DMS114 treated with DMSO at 0.1 percent for 48 hours (cell line): Measurements from ENCODE around the gene LONP1.
"Not testable (repeated sequence)": the region's sequence is repeated elsewhere in the genome, so short reads cannot be mapped to it uniquely, and the experiment has no call there.

Source experiments
- DNase-seq: peaks from one replicate; lab custom pipeline; 2025; ENCODE audit not compliant: unreplicated experiment; lab: John Stamatoyannopoulos, UW

Gene LONP1

GRCh38 chr19:5694167-5694955 lies 25.6 kb downstream of the LONP1 start:
- no peak for DNase-seq

- DNase-seq = no peak
Measured at GRCh38 chr19:5693195-5694166, 26.5 kb downstream of the LONP1 start.

- DNase-seq = no peak
Measured at GRCh38 chr19:5692723-5693194, 27.2 kb downstream of the LONP1 start.

- no peak for DNase-seq
Measured at GRCh38 chr19:5691822-5692722, 27.9 kb downstream of the LONP1 start.

GRCh38 chr19:5690955-5691821 lies 28.8 kb downstream of the LONP1 start:
- DNase-seq = no peak

- DNase-seq = peak; percentile 78
Measured at GRCh38 chr19:5690125-5690954, 29.6 kb downstream of the LONP1 start, which contains the start of gene RPL36. Gene RPL36 (plus strand): TSS chr19:5690295. CDS start chr19:5690508, 213 bp downstream.

- not testable (repeated sequence) for DNase-seq
Measured at GRCh38 chr19:5688262-5688881, 31.6 kb downstream of the LONP1 start.

GRCh38 chr19:5687360-5688198 lies 32.4 kb downstream of the LONP1 start:
- DNase-seq = no peak

- peak; percentile 51 for DNase-seq
Measured at GRCh38 chr19:5686647-5687359, 33.1 kb downstream of the LONP1 start.

- no peak for DNase-seq
Measured at GRCh38 chr19:5686326-5686646, 33.7 kb downstream of the LONP1 start.

- no peak for DNase-seq
Measured at GRCh38 chr19:5684694-5685430, 35.1 kb downstream of the LONP1 start.

- no peak for DNase-seq
Measured at GRCh38 chr19:5683177-5683886, 36.6 kb downstream of the LONP1 start.

- no peak for DNase-seq
Measured at GRCh38 chr19:5682107-5682482, 37.9 kb downstream of the LONP1 start.

GRCh38 chr19:5681391-5682106 lies 38.4 kb downstream of the LONP1 start:
- DNase-seq = no peak
